Measurements from ENCODE around the gene OR6C70.
"Not testable (repeated sequence)": the region's sequence is repeated elsewhere in the genome, so short reads cannot be mapped to it uniquely, and the experiment has no call there.

OR6C70 gene

DNA sequence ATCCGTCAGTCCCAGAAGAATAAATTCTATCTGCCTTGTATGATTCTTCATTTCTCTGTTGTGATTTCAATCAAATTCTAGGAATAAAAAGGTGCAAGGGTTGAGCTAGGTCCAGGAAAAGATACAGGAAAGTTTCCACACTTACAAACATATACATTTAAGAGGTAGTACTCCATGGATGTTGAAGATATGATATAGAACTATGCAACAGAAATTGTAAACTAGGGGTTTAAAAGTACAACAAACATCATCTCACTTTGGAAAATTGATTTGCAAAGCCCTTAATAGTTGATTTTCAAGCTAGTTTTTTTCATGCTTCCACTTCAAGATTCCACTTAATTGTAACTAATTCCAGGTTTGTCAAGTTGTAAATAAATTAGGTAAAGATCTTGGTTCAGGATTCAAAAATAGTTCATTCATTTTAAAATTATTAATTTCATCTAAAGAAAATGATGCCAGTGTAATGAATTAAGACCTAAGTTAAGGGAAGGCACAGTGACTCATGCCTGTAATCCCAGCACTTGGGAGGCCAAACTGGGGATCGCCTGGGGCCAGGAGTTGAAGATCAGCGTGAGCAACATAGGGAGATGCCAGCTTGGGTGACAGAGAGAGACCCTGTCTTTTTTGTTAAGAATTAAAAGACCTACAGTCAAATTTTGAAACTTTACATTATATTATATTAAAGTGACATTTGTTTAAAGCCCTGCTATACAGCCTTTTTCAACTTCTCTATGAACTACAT lies at the start of gene OR6C70:
Gene OR6C70 (minus strand): TSS at position 51 of the 742 bp plus-strand sequence. CDS start 0 bp downstream, at position 51.
- DNase-seq = no peak

DNA sequence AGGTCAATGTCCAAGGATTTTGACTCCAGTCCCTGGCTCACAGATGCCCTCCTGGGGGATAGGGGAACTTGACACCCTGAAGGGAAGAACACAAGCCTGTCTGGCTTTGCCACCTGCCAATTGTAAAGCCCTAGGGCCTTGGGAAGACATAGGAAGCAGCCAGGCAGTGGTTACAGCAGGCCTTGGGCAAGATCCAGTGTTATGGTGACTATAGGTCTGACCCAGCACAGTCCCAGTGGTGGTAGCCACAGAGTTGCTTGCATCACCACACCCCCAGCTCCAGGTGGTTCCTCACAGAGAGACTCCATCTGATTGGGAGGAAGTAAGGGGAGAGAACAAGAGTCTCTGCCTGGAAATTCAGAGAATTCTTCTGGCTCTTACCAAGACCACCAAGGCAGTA lies 46.5 kb upstream of the OR6C70 start:
- no peak for DNase-seq

DNA sequence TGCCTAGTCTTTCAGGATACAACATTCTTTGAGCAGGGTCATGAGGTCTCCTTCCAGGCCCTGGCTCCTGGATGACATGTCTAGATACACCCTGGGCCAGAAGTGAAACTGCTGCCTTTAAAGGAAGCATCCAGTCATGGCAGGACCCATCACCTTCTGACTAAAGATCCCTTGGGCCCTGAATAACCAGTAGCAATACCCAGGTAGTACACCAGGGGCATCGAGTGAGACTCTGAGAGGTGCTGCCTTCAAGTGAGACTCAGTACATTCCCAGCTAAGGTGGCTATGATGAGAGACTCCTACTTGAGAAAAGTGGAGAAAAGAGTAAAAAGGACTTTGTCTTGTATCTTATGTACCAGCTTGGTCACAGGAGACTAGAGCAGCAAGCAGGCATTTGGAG lies 45.8 kb upstream of the OR6C70 start:
- no peak for DNase-seq

DNA sequence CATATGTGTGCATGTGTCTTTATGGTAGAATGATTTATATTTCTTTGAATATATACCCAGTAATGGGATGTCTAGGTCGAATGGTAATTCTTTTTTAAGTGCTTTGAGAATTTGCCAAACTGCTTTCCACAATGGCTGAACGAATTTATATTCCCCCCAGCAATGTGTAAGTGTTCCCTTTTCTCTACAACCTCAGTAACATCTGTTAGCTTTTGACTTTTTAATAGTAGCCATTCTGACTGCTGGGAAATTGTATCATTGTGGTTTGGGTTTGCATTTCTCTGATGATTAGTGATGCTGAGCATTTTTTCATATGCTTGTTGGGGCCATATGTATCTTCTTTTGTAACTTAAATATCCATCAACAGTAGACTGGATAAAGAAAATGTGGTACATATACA lies 31.7 kb upstream of the OR6C70 start:
- no peak for DNase-seq

DNA sequence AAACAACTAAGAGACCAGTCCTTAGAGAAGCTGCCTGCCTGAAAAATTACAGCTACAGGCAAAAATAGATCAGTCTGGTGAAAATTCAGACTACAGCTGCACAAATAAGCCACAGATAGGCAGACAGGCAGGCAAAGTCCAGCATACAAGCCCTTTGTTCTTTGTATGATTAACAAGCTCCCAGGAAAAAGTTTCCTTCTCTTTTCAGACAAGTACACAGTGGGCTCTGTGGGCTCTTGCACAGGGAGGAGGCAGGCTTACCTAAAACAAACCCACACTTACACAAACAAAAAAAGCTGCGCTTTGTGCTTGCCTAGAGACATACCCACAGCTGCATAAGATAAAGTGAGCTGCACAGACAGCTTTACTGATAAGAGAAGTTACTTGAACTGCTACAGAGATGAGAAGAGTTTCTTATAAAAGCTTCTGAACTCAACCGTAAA lies 29.9 kb upstream of the OR6C70 start:
- DNase-seq = no peak

DNA sequence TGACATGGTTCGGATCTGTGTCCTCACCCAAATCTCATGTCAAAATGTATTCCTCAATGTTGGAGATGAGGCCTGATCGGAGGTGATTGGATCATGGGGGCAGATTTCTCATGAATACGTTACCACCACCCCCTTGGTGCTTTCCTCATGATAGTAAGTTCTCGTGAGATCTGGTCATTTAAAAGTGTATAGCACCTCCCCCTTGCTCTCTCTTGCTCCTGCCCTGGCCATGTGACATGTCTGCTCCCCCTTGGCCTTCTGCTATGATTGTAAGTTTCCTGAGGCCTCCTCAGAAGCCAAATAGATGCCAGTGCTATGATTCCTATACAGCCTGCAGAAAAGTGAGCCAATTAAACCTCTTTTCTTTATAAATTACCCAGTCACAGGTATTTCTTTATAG lies 29.3 kb upstream of the OR6C70 start:
- DNase-seq = no peak

DNA sequence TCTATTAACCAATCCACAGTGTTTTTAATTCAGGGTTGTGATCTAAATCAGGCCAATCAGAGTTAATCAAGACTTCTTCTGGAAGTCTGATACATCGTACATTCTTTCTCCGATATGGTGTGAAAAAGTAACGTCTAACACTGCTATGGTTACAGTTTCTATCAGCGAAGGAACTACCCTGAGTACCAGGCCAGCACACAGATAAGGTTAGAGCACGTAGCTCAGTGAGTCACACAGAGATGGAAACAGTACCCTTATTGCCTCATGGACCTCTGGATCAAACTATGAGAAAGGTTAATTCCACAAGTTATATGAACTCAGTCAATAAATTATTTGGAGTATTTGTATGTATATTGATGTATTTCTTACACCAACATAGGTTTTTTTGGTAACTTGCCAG lies 25.6 kb upstream of the OR6C70 start:
- DNase-seq = no peak

DNA sequence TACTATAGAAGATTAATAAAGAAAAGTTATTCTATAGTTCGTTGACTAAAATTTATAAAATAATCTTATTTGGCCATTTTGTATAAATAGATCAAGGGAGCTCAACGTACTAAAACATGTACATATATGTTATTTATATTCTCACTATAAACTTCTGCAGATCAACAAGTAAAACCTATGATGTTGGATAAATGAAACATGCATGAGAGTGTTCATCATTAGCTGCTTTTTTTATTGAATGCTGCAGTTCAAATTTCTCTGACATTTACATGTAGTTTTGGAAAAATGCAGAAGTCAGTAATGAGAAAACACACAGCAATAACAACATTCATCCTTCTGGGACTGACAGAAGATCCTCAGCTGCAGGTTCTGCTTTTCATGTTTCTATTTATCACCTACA lies 22.1 kb upstream of the OR6C70 start, which contains the start of gene OR6C68:
Gene OR6C68 (plus strand): TSS at position 301 of the 400 bp plus-strand sequence. CDS start 0 bp downstream, at position 301.
- DNase-seq = no peak

DNA sequence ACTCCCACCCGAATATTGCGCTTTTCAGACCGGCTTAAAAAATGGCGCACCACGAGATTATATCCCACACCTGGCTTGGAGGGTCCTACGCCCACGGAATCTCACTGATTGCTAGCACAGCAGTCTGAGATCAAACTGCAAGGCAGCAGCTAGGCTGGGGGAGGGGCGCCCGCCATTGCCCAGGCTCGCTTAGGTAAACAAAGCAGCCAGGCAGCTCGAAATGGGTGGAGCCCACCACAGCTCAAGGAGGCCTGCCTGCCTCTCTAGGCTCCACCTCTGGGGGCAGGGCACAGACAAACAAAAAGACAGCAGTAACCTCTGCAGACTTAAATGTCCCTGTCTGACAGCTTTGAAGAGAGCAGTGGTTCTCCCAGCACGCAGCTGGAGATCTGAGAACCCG lies 14.3 kb upstream of the OR6C70 start:
- DNase-seq = not testable (repeated sequence)

DNA sequence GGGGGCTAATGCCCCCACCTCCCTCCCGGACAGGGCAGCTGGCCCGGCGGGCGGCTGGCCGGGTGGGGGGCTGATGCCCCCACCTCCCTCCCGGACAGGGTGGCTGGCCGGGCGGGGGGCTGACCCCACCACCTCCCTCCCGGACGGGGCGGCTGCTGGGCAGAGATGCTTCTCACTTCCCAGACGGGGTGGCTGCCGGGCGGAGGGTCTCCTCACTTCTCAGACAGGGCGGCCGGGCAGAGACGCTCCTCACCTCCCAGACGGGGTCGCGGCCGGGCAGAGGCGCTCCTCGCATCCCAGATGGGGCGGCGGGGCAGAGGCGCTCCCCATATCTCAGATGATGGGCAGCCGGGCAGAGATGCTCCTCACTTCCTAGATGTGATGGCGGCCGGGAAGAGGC lies 9.2 kb upstream of the OR6C70 start:
- not testable (repeated sequence) for DNase-seq

DNA sequence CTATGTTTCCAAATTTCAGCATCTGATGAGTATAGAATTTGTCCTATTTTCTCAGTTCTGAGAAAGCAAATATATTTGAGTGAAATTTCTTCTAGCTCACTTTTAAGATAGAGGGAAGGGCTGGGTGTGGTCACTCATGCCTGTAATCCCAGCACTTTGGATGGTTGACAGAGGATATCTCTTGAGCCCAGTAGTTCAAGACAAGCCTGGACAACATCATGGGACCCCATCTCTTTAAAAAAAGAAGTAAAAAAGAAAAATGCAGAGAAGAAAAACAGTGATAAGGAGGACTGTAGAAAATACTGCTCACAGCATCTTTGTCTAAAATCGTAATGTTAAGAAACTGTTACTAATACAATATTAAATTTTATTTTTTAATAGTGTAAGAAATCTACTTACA lies 2.3 kb upstream of the OR6C70 start:
- DNase-seq = no peak

DNA sequence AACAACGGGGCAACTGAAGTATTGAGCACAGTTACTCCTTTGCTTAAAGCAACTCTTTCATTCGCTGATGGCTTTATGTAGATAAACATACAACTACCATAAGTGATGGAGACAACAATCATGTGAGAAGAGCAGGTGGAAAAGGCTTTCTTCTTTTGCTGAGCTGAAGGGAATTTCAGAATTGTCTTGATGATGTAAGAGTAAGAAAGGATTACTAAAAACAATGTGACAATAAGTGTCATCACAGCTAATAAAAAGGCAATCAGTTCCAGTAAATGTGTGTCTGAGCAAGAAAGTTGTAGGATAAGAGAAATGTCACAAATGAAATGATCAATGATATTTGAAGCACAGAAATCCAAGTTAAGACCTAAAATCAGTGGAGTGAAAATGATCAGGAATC lies 647 bp downstream of the OR6C70 start:
- DNase-seq = no peak

DNA sequence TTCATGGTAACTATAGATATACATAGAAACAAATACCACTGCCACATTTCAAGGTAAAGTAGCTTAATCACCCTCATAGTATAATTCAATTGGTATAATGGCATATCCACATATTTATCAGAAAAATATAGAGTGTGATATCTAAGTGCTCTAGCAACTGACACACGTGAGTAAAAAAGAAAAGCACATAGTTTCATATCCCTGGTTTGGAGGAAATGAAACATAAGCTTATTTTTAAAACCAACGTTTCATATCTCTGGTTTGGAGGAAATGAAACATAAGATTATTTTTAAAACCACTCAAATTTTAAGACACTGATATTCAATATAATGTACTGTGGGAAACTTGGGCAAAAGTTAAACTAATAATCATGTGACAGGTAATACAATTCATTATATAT lies 2.1 kb downstream of the OR6C70 start:
- no peak for DNase-seq

DNA sequence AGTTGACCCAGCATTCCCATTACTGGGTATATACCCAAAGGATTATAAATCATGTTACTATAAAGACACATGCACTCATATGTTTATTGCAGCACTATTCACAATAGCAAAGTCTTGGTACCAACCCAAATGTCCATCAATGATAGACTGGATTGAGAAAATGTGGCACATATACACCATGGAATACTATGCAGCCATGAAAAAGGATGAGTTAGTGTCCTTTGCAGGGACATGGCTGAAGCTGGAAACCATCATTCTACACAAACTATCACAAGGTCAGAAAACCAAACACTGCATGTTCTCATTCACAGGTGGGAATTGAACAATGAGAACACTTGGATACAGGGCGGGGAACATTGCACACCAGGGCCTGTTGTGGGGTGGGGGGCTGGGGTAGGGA lies 5.0 kb downstream of the OR6C70 start:
- not testable (repeated sequence) for DNase-seq

DNA sequence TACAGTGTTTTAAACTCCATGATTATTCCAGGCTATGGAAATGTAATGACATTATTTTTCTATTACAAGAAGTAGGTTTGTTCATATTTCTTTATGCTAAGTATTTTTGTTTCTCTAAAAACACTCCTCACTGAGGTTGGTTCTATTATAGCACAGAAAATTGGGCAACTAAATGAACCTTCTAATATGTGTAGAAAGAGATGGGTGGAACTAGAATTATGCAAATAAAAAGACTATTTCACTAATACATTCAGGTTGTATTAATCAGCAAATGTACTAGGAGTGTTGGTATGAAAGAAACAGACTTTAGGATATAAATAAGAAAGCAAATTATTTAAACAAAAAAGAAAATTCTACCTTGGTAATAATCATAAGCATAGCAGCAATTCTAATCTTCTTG lies 21.1 kb downstream of the OR6C70 start:
- no peak for DNase-seq

DNA sequence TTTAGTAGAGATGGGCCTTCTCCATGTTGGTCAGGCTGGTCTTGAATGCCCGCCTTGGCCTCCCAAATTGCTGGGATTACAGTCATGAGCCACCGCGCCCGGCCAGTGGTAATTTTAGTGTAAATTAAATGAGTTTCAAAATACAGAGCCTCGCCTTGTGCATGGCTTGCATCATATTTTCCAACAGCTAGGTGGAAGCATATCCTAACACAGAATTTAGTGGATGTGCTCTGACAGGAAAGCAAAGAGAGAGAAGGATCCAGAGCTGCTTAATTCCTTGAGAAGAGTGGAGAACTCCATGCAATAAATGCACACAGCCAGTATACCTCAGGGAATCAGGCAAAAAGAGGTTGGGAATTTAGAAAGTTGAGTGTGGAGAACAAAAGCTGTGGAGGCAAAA lies 23.6 kb downstream of the OR6C70 start:
- no peak for DNase-seq

DNA sequence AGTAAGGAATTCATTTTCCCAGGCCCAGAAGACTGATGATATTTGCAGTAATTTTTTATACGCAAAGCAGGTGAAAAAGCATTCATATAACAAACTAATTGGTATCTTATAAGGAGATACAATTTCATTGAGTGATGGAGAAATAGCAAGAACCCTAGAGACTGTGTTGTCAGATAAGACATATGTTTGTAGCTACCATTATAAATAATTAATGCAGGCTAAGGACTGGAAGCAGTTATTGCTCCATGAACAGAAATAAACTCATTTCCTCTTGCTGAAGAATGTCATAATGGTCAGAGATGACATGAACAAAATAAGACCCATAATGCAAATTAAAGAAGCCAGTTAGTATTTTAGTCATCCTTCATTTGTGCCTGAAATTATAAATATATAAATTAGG lies 24.6 kb downstream of the OR6C70 start:
- DNase-seq = no peak

DNA sequence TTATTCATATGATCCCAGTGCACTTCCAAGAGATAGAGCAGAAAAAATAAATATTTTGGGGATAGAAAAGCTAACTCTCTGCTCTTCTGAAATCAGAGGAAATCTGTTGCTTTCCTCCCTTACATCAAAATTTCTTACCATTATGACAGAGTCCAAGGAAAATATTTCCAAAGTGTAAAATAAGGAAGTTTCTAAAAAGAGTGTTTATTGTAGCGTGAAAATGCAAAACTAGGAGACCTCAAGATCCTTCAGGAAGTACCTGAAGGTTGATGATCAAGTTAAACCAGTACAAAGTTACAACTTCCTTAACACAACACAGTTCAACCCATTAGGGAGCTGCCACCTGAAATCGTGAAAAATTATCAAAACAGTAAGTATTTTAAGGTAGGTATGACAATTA lies 26.2 kb downstream of the OR6C70 start, which contains the start of gene OR6C2:
Gene OR6C2 (plus strand): TSS at position 301 of the 400 bp plus-strand sequence. CDS start 8,138 bp downstream, outside the sequence.
- no peak for DNase-seq

DNA sequence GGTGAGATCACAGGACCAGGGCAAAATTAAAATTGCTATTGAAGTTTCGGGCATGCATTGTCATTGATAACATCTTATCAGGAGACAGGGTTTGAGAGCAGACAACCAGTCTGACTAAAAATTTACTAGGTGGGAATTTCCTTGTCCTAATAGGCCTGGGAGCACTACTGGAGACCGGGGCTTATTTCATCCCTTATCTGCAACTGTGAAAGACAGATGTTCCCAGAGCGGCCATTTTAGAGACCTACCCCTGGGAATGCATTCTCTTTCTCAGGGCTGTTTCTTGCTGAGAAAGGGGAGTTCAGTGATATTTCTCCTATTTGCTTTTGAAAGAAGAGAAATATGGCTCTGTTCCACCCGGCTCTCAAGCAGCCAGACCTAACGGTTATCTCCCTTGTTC lies 28.7 kb downstream of the OR6C70 start:
- DNase-seq = not testable (repeated sequence)

DNA sequence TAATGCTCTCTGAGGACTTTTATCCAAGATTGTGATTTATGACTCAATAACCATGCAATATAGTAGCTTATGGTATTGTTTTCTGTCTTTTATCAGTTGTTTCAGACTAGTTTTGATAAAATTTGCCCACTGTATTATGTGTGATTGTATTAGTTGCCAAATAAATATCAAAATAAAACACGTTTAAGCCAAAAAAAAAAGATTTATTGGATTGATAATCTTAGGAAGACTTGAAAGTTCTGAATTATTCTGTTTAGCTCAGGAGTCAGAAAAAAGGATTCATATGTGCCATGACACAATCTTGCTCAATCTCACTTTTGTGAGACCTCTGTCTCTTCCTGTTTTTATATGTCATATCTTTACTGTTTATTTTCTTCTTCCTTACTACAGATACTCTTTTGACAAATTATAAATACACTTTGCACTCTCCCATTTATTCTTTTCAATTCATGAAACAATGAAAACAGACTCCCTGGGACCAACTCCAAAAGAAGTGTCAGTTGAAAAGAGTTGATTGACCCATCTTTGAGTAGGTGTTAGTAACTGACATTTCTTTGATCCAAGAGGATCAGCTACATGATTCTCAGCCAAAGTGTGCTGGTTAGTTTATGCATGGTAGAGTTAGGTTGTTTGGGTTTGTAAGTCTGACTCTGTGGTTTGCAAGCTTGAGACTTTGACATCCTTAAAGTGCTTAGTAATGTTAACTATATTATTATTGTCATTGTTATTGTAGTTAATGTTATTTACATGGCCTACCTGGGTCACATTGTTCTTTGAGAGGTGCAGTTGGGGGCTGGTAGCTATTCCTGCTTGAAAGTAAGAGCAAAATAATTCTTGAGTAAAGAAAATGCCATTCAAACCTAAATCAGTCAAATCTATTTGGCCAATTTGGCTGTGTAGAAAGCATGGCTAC lies 41.4 kb downstream of the OR6C70 start:
- no peak for DNase-seq

DNA sequence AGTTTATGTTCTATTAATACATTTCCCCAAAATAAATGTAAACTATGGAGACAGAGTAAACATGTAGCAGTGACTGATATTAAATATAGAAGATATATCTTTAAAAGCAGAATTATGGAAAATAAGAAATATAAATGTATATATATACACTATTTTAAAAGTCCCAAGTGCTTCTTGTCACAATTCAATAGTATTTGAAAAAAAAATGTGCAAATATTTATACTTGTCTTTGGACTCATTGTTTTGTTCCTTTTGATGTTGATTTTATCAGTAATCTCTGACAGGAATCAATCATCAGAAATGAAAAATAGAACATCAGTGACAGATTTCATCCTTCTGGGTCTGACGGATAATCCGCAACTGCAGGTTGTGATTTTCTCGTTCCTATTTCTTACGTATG lies 44.0 kb downstream of the OR6C70 start, which contains the start of gene OR6C76:
Gene OR6C76 (plus strand): TSS at position 301 of the 400 bp plus-strand sequence. CDS start 0 bp downstream, at position 301.
- no peak for DNase-seq

DNA sequence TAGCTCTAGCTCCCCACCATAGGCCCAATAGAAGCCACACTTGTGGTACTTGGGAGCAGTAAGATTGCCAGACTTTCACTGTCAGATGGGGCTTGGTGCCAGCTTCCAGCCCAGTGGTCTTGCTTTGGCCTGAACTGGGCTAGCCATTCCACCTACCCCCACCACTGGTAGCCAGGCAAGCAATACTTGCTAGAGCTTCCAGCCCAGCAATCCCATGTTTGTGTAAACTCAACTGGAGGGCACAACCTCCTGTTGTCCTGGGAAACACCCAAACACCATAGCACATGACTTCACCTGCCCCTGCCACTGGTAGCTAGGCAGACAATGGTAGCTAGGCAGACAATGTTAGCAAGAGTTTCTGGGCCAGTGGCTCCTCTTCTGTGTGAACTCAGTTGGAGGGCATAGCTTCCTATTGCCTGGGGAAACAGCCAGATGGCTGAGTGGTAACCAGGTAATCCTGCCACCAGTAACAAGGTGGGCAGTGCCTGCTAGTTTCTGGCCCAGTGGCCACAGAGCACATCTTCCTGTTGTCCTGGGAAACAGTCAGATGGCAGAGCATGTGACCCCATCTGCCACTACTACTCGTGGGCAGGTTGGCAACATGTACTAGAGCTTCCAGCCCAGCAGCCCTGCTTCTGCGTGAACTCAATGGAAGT lies 49.5 kb downstream of the OR6C70 start:
- DNase-seq = no peak

All from GOT3 (cell line).